Breast epithelium (tissue), 4 donors: ENCODE data around the gene AGAP5. TPM values are rescaled to one million over a fixed set of nuclear protein-coding genes. Genes with fewer than 3 reads are reported as not detected.
A peak's percentile ranks its signal among the peaks of the same experiment; 100 is the strongest.
"Not testable (repeated sequence)": the region's sequence is repeated elsewhere in the genome, so short reads cannot be mapped to it uniquely, and the experiment has no call there.

Experiments used
- DNase-seq, 2 donors: peaks; one replicate each; pipeline ENCODE4 v3.0.0-alpha.2; 2019; ENCODE audit warnings: low spot score in 2 of 2
- H3K27ac ChIP-seq, 2 donors: fragments of 200-600 bp; sonication (generic) in 1 of 2; one replicate each; pipeline ENCODE4 v1.5.1; 2016 to 2019; ENCODE audit warnings: mild to moderate bottlenecking in 1 of 2
- H3K27me3 ChIP-seq, 2 donors: fragments of 200-600 bp; sonication (generic) in 1 of 2; one replicate each; pipeline versions ENCODE4 v1.5.1 to v1.6.0; 2017 to 2019; ENCODE audit warnings: control low read depth in 1 of 2, mild to moderate bottlenecking in 1 of 2
- H3K36me3 ChIP-seq: fragments of 200-600 bp; one replicate; pipeline ENCODE4 v1.5.1; 2019
- H3K4me1 ChIP-seq, 2 donors: fragments of 200-600 bp; sonication (generic); one replicate each; pipeline ENCODE4 v1.5.1; 2016 to 2019; ENCODE audit warnings: control low read depth in 1 of 2
- H3K4me3 ChIP-seq, 3 donors: fragments of 200-600 bp; sonication (generic); 1 replicate in 2 of 3; 2 replicates in 1 of 3; pipeline ENCODE4 v1.5.1; 2016 to 2019; ENCODE audit warnings: mild to moderate bottlenecking in 3 of 3, moderate library complexity in 2 of 3
- H3K9me3 ChIP-seq, 2 donors: fragments of 200-600 bp; sonication (generic) in 1 of 2; one replicate each; pipeline ENCODE4 v1.5.1; 2016 to 2019; ENCODE audit warnings: control low read depth in 1 of 2
- POLR2A ChIP-seq: fragments of 450-650 bp; IDR thresholded peaks from one replicate; pipeline ENCODE4 v1.6.1; 2016; ENCODE audit warnings: antibody characterized with exemption, mild to moderate bottlenecking, moderate library complexity
- POLR2AphosphoS5 ChIP-seq, 3 donors: sonication (generic); formaldehyde crosslinking; IDR thresholded peaks; one replicate each; pipeline ENCODE4 v1.6.1; 2017; ENCODE audit warnings: antibody characterized with exemption in 3 of 3
- intact Hi-C: fragments of 100-400 bp; cut with DNase I; formaldehyde crosslinking; loops from one replicate; pipeline ENCODE4 v1.15.1; 2023; ENCODE audit warnings: low total_unique reads
- total RNA-seq, 3 donors: library from RNA; depleted of rRNA; stranded (reverse); fragments of >200 nt; gene quantifications; one replicate each; pipeline ENCODE4 v1.1.0, GENCODE V29; 2016
- TF ChIP-seq, protein P1 (sequence below), 3 donors: fragments of 450-650 bp; IDR thresholded peaks; one replicate each; pipeline ENCODE4 v1.5.1; 2016 to 2017; ENCODE audit warnings: antibody characterized with exemption in 3 of 3, mild to moderate bottlenecking in 3 of 3, moderate library complexity in 3 of 3

Gene AGAP5
- 10 to 100 TPM in 1 of 3 donors, 1 to 10 TPM in 2; 5.4 to 11.7 (median 7.9) TPM for total RNA-seq

DNA sequence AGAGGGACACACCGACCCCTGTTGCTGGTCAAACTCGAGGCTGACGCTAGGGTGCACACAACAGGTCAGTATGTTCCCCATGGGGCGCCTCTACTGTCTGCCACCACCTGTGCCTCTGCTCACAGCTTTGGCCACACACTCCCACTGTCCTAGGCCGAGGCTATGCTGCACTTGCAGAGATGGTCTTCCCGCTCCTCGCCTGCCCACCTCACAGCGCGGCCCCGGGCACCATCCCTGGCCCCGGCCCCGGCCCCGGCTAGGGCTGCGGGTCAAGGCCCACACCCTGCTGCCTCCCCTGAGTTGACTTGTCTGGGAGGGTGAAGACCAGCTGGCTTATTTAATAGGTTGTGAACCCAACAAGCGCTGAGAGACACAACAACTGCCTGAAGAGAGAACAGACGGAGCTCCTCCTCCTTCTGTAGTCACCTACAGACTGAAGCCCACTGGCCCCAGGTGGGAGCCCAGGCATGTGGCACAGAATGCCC is at the start of gene AGAP5:
AGAP5 (minus strand) TSS at position 435 of the 485 bp plus-strand sequence; CDS start at position 81, 354 bp downstream.
- H3K9me3 ChIP-seq, H3K4me1 ChIP-seq, intact Hi-C loops, H3K36me3 ChIP-seq, H3K4me3 ChIP-seq, H3K27ac ChIP-seq, DNase-seq, H3K27me3 ChIP-seq: not testable (repeated sequence)

DNA sequence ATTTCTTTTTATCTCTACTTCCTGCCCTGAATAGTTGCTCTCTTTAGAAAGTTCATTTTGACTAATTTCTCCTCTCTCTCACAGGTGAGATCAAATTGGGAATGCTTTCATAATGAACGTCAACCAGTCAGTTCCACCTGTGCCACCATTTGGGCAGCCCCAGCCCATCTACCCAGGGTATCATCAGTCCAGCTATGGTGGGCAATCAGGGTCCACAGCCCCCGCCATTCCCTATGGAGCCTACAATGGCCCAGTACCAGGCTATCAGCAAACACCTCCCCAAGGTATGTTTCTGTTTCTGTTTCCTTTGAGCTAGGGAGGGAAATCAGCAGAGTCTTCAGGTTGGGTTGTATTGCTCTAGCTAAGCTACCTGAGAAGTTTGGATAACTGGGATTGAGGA is 48.8 kb upstream of the AGAP5 start:
- Histone ChIP-seq H3K4me1 (peaks cover 6 to 23% of the 10 kb centered on the region in 2 donors), H3K27me3 (no peaks in the 10 kb centered on the region), H3K36me3 (peaks cover 3% of the 10 kb centered on the region), H3K4me3 (no peak overlapping the region), H3K27ac (no peak overlapping the region), H3K9me3 (no peaks in the 10 kb centered on the region)
- intact Hi-C loops = no loop called here
- DNase-seq = no peak
- TF ChIP-seq, protein P1, sequence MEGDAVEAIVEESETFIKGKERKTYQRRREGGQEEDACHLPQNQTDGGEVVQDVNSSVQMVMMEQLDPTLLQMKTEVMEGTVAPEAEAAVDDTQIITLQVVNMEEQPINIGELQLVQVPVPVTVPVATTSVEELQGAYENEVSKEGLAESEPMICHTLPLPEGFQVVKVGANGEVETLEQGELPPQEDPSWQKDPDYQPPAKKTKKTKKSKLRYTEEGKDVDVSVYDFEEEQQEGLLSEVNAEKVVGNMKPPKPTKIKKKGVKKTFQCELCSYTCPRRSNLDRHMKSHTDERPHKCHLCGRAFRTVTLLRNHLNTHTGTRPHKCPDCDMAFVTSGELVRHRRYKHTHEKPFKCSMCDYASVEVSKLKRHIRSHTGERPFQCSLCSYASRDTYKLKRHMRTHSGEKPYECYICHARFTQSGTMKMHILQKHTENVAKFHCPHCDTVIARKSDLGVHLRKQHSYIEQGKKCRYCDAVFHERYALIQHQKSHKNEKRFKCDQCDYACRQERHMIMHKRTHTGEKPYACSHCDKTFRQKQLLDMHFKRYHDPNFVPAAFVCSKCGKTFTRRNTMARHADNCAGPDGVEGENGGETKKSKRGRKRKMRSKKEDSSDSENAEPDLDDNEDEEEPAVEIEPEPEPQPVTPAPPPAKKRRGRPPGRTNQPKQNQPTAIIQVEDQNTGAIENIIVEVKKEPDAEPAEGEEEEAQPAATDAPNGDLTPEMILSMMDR (IDR thresholded peaks at IDR 0.05) = no peak
- TF ChIP-seq POLR2A (no peak), POLR2AphosphoS5 (IDR thresholded peaks at IDR 0.05) (no peak)

DNA sequence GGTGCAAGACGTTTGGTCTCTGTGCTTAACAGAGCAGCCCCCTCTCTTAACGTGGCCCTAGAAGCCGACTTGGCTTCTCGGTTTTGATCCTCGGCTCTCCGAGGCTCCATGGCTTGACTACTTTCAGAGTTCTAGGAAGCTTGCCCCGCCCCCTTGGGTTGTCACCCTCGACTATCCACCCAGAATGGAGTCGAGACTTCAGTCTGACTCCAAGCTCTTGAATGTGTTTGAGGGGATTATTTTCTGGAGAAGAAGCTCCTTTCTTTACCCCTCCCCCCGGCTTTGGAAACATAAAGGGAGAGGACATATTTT is 46.7 kb upstream of the AGAP5 start:
- no peak for DNase-seq
- no peaks in the 10 kb centered on the region for H3K36me3 ChIP-seq
- peak overlapping the region; percentile 93 to 94 for H3K27ac ChIP-seq
- H3K4me1 ChIP-seq = peaks cover 6 to 18% of the 10 kb centered on the region in 2 donors
- intact Hi-C loops = no loop called here
- H3K4me3 ChIP-seq = peak overlapping the region; percentile 71 to 97 (median 77)
- TF ChIP-seq, protein P1 (IDR thresholded peaks at IDR 0.05) = no peak
- TF ChIP-seq POLR2A (no peak), POLR2AphosphoS5 (IDR thresholded peaks at IDR 0.05) (no peak)
- no peaks in the 10 kb centered on the region for H3K9me3 ChIP-seq
- H3K27me3 ChIP-seq = no peaks in the 10 kb centered on the region

DNA sequence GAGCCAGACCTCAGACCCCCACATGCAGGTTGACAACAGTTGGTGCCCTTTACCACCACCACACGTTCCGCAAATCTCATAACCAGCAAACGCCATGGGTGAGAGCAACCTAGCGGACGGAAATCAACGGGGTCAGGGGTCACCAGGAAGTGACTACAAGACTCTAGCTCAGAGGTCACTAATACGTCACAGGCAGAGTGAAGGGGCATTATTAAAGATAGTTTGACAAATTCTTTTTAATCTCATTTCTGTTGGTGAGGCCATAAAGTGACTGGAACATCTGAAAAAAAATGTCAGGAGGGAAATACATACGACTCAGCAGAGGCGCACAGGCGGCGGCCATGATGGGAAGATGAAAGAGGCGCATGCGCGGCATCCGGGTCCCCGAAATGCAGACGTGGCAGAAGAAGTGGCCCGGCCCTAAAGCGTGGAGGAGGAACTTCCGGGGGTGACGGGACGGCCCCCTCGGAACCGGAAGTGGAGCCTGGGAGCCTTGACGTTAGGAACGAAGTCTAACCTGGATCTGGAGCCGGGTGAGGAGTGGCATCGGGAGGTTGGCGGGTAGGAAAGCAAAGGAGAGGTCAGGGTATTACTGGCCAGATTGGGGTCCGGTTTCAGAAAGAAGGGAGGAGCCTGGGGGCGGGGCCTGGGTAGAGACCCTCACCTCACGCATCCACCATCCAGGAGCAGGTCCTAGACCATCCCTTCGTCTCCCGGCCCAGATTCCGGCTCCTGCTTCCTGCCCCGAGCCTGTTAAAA is 46.2 kb upstream of the AGAP5 start, which contains the start of gene SEC24C:
SEC24C (plus strand) TSS at position 468 of the 759 bp plus-strand sequence. CDS start 2,461 bp downstream, outside the sequence.
- Histone ChIP-seq H3K27me3 (no peaks in the 10 kb centered on the region), H3K4me1 (peaks cover 6 to 17% of the 10 kb centered on the region in 2 donors), H3K9me3 (no peaks in the 10 kb centered on the region), H3K4me3 (peak within 1 kb of the TSS; percentile 71 to 97 (median 77)), H3K27ac (peak within 1 kb of the TSS; percentile 93 to 94), H3K36me3 (no peaks in the 10 kb centered on the region)
- peak; percentile 95 to 96 for DNase-seq
- intact Hi-C loops = no loop called here
- TF ChIP-seq POLR2A (peak; percentile 52), POLR2AphosphoS5 (IDR thresholded peaks at IDR 0.05) (peak; percentile 88 to 98 (median 95))
- TF ChIP-seq, protein P1 (IDR thresholded peaks at IDR 0.05) = no peak

DNA sequence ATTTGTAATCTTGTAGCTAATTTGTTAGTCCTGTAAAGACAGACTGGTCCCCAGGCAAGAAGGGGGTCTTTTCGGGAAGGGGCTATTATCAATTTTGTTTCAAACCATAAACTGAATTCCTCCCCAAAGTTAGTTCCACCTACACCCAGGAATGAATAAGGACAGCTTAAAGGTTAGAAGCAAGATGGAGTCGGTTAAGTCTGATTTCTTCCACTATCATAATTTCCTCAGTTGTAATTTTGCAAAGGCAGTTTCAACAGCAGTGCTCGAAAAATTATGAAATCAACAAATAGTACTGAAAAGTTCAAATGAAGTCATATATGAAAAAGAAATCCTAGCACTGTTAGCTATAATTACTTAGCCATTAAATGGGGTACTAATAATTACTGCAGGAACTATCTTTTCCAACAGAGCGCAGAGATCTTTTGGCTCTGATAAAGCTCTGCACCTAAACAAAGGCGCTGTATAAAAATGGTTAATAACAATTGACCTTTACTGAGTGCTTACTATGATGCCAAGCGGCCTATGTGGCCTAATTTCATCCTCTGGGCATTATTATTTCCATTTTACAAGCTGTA is 45.5 kb upstream of the AGAP5 start:
- no peaks in the 10 kb centered on the region for H3K27me3 ChIP-seq
- TF ChIP-seq POLR2A (no peak), POLR2AphosphoS5 (IDR thresholded peaks at IDR 0.05) (no peak)
- TF ChIP-seq, protein P1 (IDR thresholded peaks at IDR 0.05) = no peak
- intact Hi-C loops = no loop called here
- H3K9me3 ChIP-seq = no peaks in the 10 kb centered on the region
- peak overlapping the region; percentile 71 to 97 (median 77) for H3K4me3 ChIP-seq
- H3K4me1 ChIP-seq = peaks cover 6 to 11% of the 10 kb centered on the region in 2 donors
- no peak for DNase-seq
- H3K27ac ChIP-seq = peak overlapping the region; percentile 93 to 94
- no peaks in the 10 kb centered on the region for H3K36me3 ChIP-seq
